Activated CD4-positive, alpha-beta memory T cell treated with anti-CD3 and anti-CD28 coated beads, Interleukin-2, amount 10 ng/mL, durations not matched to agents 7 days and 5 days (primary cell): ENCODE measurements around the gene OTUD7B. TPM values are rescaled to one million over a fixed set of nuclear protein-coding genes. Genes with fewer than 3 reads are reported as not detected.
A peak's percentile ranks its signal among the peaks of the same experiment; 100 is the strongest.

Experiments used
- CTCF ChIA-PET: fragments of 350-600 bp; sonication (Branson Sonifier 250); formaldehyde crosslinking; loops from one replicate; lab custom pipeline; 2021; ENCODE audit warnings: antibody characterized with exemption, inconsistent platforms; lab: Charles Lee
- POLR2A ChIA-PET: fragments of 350-600 bp; sonication (Branson Sonifier 250); formaldehyde crosslinking; loops from one replicate; lab custom pipeline; 2021; ENCODE audit warnings: antibody characterized with exemption; lab: Charles Lee
- DNase-seq: peaks from one replicate; pipeline ENCODE4 v3.0.0-alpha.2; 2020
- H3K27ac Mint-ChIP-seq: one replicate; pipeline ENCODE4 v1.8.0; 2021; ENCODE audit warnings: mild to moderate bottlenecking, mixed read lengths
- H3K27me3 Mint-ChIP-seq: one replicate; pipeline ENCODE4 v1.8.0; 2021; ENCODE audit warnings: mixed read lengths
- H3K36me3 Mint-ChIP-seq: one replicate; pipeline ENCODE4 v1.8.0; 2021; ENCODE audit warnings: low read depth, mixed read lengths
- H3K4me1 Mint-ChIP-seq: one replicate; pipeline ENCODE4 v1.8.0; 2021; ENCODE audit warnings: mixed read lengths
- H3K4me3 Mint-ChIP-seq: one replicate; pipeline ENCODE4 v1.8.0; 2021; ENCODE audit warnings: mild to moderate bottlenecking, mixed read lengths
- H3K9me3 Mint-ChIP-seq: one replicate; pipeline ENCODE4 v1.8.0; 2021; ENCODE audit warnings: mixed read lengths
- total RNA-seq, 2 experiments: library from RNA; stranded (reverse); gene quantifications; one replicate each; pipeline ENCODE4 v1.2.3, GENCODE V29; 2021

Gene OTUD7B
- total RNA-seq, 2 experiments from 2014 or later: 15.9 to 17.4 TPM

DNA sequence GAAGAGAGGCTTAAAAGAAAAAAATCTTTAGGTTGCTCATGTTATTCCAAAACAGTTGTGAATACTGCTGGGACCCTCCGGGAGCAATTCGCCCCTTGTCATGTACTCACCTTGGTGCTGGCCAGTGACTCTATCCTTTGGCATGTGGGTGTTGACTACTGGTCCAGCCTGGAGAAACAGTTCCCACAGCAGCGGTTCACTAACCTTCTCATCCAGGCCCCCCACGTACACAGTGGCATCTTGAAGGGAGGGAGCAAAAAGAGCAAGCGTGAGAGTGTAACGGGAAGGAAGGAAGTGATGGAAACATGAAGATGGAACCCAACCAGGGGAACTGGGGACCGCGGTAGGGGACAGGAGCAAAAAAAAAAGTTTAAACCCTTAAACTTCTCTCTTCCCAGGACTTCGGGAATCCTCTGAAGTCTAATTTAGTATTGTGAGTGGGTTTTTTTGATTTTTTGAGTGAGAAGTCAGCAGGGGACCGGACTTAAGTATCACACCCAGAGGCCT lies 83.4 kb downstream of the OTUD7B start:
- no peak for DNase-seq
- POLR2A ChIA-PET: interaction anchor here (2.5 kb wide), 1 partner anchor 39 kb away, joined by 17 read pairs; a partner anchor contains a TSS
- H3K4me1 Mint-ChIP-seq: peaks cover 70% of the 10 kb centered on the region
- H3K36me3 Mint-ChIP-seq: peaks cover 56% of the 10 kb centered on the region
- peak overlapping the region; percentile 95 for H3K27ac Mint-ChIP-seq
- no peaks in the 10 kb centered on the region for H3K9me3 Mint-ChIP-seq
- H3K27me3 Mint-ChIP-seq: no peaks in the 10 kb centered on the region
- peak overlapping the region; percentile 97 for H3K4me3 Mint-ChIP-seq
- CTCF ChIA-PET: no interaction called here

DNA sequence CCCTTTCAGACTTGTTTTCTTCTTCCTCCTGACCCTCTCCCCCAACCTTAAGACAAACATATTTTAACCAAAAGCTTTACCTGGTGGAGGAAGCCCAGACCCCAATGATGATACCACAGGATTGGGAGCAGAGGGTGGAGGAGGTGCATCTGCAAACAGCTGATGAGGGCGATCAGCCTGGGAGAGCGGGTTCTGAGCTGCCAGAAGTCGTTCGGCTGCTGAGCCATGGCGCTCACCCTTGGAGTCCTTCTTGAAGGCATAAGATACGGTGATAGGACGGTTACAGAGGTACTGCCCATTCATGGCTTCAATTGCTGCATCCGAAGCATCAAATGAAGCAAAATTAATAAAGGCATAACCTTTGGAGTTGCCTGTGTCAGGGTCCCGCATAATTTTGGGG lies 84.2 kb downstream of the OTUD7B start:
- H3K27me3 Mint-ChIP-seq: no peaks in the 10 kb centered on the region
- POLR2A ChIA-PET: interaction anchor here (1.0 to 2.5 kb wide), 4 partner anchors 13 to 41 kb away, joined by 3 to 17 read pairs (median 4); partner anchors contain the start of gene BOLA1
- H3K36me3 Mint-ChIP-seq: peaks cover 55% of the 10 kb centered on the region
- CTCF ChIA-PET: no interaction called here
- DNase-seq: no peak
- peaks cover 62% of the 10 kb centered on the region for H3K4me1 Mint-ChIP-seq
- H3K4me3 Mint-ChIP-seq: peak overlapping the region; percentile 97
- H3K27ac Mint-ChIP-seq: peak overlapping the region; percentile 55
- no peaks in the 10 kb centered on the region for H3K9me3 Mint-ChIP-seq

DNA sequence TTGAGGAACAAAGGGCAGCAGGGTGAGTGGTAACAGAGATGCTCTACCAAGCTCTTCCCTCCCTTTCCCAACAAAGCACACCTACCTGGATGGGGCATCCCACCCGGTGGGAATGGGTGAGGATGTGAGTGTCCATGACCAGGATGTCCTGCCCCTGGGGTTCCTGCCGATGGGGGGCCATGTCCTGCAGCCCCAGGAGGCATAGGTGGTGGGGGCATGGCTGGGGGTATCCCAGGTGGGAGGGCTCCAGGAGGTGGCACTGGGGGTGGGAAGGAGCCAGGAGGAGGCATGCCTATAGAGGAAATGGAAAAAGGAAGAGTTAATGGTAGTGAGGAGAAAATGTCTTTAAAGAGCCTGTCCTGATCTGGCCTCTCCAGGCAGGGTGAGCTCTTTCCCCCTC lies 84.8 kb downstream of the OTUD7B start:
- ChIA-PET CTCF (no interaction called here), POLR2A (interaction anchor here (1.0 to 2.5 kb wide), 5 partner anchors 9 to 40 kb away, joined by 3 to 17 read pairs (median 4); partner anchors contain the start of gene BOLA1)
- Mint-ChIP-seq H3K36me3 (peaks cover 54% of the 10 kb centered on the region), H3K27ac (peak overlapping the region; percentile 55), H3K4me3 (peak overlapping the region; percentile 97), H3K9me3 (no peaks in the 10 kb centered on the region), H3K4me1 (peaks cover 56% of the 10 kb centered on the region), H3K27me3 (no peaks in the 10 kb centered on the region)
- no peak for DNase-seq

DNA sequence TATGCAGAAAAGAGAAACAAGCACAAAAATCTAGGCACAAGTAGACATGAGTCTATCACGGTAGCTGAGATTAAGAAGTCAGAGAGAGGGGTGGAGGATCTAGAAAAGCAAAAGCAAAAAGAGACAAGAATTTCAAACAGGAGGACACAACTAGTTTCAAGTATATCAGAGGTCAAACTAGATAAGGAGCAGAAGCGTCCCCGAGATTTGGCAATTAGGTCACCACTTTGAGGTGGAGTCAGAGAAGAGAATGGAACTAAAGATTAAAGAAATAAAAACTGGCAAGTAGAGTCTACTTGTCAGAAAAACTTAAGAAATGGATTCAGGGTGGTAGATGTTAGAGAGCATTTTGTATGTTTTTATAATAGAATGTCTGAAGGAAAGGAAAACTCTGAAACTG lies 85.2 kb downstream of the OTUD7B start:
- H3K9me3 Mint-ChIP-seq: no peaks in the 10 kb centered on the region
- peaks cover 52% of the 10 kb centered on the region for H3K4me1 Mint-ChIP-seq
- peaks cover 54% of the 10 kb centered on the region for H3K36me3 Mint-ChIP-seq
- peak overlapping the region; percentile 4 for H3K27ac Mint-ChIP-seq
- no peaks in the 10 kb centered on the region for H3K27me3 Mint-ChIP-seq
- peak overlapping the region; percentile 51 for H3K4me3 Mint-ChIP-seq
- CTCF ChIA-PET: no interaction called here
- DNase-seq: no peak
- POLR2A ChIA-PET: interaction anchor here (1.0 to 2.5 kb wide), 6 partner anchors 9 to 40 kb away, joined by 3 to 17 read pairs (median 4); partner anchors contain the start of gene BOLA1

DNA sequence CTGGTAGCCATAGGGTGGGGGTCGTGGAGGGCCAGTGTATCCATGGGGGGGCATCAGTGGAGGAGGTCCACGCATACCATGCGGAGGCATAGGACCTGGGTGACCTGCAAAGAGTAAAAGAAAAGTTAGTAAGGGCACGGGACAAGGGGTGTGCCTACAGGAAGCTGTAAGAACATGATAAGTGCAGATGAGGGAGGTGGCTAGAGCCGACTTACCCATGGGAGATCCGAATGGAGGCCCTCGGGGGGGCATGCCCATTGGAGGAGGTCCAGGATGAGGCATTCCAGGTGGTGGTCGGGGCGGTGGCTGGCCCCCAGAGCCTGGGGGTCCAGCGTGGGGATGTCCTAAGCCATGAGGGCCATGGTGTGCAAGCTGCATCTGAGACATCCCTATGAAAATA lies 86.9 kb downstream of the OTUD7B start:
- Mint-ChIP-seq H3K4me3 (no peak overlapping the region), H3K27ac (no peak overlapping the region), H3K27me3 (no peaks in the 10 kb centered on the region), H3K36me3 (peaks cover 54% of the 10 kb centered on the region), H3K4me1 (peaks cover 37% of the 10 kb centered on the region), H3K9me3 (no peaks in the 10 kb centered on the region)
- ChIA-PET POLR2A (interaction anchor here (0.8 to 0.9 kb wide), 2 partner anchors 34 to 36 kb away, joined by 3 read pairs; a partner anchor contains a TSS), CTCF (no interaction called here)
- DNase-seq: no peak

DNA sequence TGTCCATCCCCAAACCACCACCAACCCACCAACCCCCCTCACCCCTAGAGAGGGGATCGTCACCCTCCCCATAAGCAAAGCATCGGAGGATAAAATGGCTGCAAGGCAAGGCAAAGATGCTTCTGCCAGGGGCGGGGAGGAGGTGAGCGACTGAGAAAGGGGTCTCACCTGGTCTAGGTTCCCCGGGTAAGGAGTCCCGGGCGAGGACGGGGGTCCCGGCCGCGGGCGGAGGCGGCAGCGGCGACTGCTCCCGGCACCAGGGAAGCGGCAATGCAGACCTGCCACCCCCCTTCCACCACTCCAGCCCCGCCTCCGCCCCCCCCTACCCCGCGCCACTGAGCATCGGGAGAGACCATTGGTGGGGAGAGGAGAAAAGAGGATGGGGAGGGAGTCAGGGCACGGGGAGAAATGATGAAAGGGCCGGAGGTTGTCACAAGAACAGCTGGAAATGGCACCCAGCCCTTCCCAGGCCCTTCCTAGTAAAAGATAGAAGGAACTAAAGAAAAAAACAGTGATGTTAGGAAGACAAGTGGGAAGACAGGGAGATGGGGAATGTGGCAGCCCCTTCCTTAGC lies 92.9 kb downstream of the OTUD7B start, which contains the start of gene SV2A:
Gene SV2A, minus strand, starts transcription at position 274 of the 574 bp plus-strand sequence. CDS start 4,004 bp downstream, outside the sequence.
- H3K36me3 Mint-ChIP-seq: peaks cover 18% of the 10 kb centered on the region
- no peaks in the 10 kb centered on the region for H3K9me3 Mint-ChIP-seq
- DNase-seq: peak; percentile 51
- peak within 1 kb of the TSS; percentile 21 for H3K27ac Mint-ChIP-seq
- ChIA-PET CTCF (no interaction called here), POLR2A (interaction anchor here (1.7 to 5.4 kb wide), 2 partner anchors 14 to 30 kb away, joined by 5 to 42 read pairs; a partner anchor contains a TSS)
- peaks cover 42% of the 10 kb centered on the region for H3K4me1 Mint-ChIP-seq
- H3K27me3 Mint-ChIP-seq: peaks cover 4% of the 10 kb centered on the region
- H3K4me3 Mint-ChIP-seq: peak within 1 kb of the TSS; percentile 85

DNA sequence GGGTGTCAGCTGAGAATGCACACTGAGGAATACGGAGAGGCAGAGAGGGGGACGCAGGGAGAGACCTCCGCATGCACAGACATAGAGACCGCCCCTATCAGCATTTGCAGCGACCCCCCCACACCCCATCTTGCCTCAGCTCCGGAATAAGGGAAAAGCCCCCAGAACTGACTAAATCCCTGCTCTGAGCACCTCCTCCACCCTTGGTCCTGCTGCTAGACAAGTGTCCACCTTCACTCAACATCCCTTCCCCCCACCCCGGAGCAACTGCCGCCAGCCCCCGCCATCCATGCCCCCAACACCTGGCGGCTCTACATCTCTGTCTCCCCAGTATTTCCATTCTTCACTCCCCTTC lies 93.7 kb downstream of the OTUD7B start:
- peaks cover 12% of the 10 kb centered on the region for H3K36me3 Mint-ChIP-seq
- H3K27ac Mint-ChIP-seq: no peak overlapping the region
- CTCF ChIA-PET: no interaction called here
- no peak for DNase-seq
- H3K4me1 Mint-ChIP-seq: peaks cover 42% of the 10 kb centered on the region
- POLR2A ChIA-PET: interaction anchor here (1.2 to 5.4 kb wide), 4 partner anchors 8 to 29 kb away, joined by 5 to 42 read pairs (median 7); partner anchors contain the start of gene SF3B4
- peak overlapping the region; percentile 85 for H3K4me3 Mint-ChIP-seq
- peaks cover 4% of the 10 kb centered on the region for H3K27me3 Mint-ChIP-seq
- H3K9me3 Mint-ChIP-seq: no peaks in the 10 kb centered on the region

DNA sequence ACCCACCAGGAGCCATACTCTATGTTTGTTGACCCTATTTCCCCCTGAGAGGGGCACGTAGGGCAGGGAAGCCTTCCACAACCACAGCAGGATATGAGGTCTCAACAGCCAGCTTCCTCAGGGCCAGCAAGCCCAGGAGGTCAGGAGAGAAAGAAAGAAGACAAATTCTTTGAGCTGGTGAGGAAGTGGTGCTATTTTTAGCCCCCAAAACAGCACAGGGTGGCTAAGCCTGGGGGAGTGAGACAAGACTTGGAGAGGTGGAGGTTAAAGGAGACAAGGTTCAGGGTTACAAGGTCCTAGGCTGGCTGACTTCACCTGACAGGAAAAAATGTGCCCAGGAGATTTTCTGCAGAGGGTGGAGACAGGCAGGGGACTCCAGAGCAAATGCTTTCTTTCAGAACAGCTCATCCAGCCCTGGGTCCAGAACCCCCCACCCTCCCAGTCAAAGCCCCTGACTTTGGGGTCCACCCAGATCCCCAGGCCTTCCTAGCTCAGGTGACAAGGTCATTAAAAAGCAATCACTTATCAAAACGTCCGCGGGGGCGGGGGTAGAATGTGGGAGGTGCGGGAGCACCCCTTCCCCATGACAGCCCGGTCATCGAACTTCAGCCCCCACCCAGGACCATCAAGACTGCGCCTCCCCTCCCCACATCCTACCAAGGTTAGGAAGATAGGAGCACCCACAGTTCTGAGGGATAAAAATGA lies 94.2 kb downstream of the OTUD7B start:
- ChIA-PET POLR2A (interaction anchor here (0.6 to 5.4 kb wide), 11 partner anchors 9 to 294 kb away, joined by 3 to 42 read pairs (median 5); partner anchors contain the start of genes BOLA1 and SF3B4), CTCF (no interaction called here)
- H3K4me3 Mint-ChIP-seq: peak overlapping the region; percentile 85
- peak overlapping the region; percentile 41 for H3K27ac Mint-ChIP-seq
- peaks cover 9% of the 10 kb centered on the region for H3K36me3 Mint-ChIP-seq
- DNase-seq: no peak
- H3K4me1 Mint-ChIP-seq: peaks cover 42% of the 10 kb centered on the region
- peaks cover 4% of the 10 kb centered on the region for H3K27me3 Mint-ChIP-seq
- no peaks in the 10 kb centered on the region for H3K9me3 Mint-ChIP-seq

DNA sequence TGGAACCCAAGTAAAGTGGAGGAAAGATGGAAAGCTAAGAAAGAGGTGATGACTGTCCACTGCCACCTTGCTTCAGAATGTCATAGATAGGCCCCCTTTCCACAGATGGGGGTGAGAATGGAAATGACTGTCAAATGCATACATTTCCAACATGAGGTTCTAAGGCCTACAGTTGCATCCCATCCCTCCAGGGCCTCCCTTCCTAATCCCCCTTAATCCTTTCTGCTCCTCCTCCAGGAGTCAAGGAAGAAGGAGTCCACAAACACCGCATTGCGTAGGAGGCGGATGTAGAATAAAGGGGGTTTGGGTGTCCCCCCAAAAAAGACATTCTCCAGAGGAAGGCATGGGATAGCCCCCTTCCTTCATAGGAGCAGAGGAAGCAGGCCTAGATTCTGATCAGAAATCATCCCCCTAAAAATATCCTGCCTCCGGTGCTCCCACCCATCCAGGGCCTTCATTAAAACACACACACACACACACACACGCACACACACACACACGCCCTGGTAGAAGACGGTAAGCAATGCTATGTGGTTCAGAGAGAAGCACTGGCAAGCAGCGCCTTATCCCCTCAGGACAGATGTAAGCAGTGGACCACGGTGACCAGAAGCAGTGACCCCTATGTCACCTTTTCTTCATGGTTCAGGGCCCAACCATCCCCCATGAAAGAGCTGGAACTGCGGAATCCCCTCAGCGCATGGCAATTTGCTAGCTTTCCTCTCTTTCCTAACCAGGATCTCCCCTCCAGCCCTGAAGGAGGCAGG lies 94.9 kb downstream of the OTUD7B start:
- Mint-ChIP-seq H3K9me3 (no peaks in the 10 kb centered on the region), H3K27ac (peak overlapping the region; percentile 41), H3K36me3 (peaks cover 9% of the 10 kb centered on the region), H3K4me1 (peaks cover 42% of the 10 kb centered on the region), H3K4me3 (peak overlapping the region; percentile 85), H3K27me3 (peaks cover 4% of the 10 kb centered on the region)
- ChIA-PET POLR2A (interaction anchor here (0.6 to 5.4 kb wide), 11 partner anchors 10 to 294 kb away, joined by 3 to 42 read pairs (median 5); partner anchors contain the start of genes BOLA1 and SF3B4), CTCF (no interaction called here)
- DNase-seq: no peak

DNA sequence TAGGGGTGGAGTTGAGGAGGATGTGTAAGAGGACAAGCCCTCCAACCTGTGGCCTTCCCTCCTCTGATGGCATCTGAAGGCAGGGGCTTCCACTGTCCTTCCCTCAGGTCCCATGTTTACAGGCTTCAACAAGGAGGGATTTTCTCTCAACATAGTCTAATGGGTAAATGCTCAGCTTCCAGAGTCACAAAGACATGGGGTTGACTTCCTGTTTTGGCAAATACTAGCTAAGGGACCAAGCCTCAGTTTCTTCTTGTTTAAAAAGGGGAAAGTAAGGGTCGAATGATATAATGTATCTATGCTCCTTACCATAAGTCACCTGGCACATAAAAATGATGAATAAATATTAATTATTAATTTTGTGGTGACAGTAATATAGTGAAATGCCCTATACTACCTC lies 96.0 kb downstream of the OTUD7B start:
- ChIA-PET POLR2A (interaction anchor here (1.0 to 5.4 kb wide), 4 partner anchors 9 to 27 kb away, joined by 3 to 42 read pairs (median 6); partner anchors contain the start of gene BOLA1), CTCF (no interaction called here)
- Mint-ChIP-seq H3K27ac (no peak overlapping the region), H3K4me1 (peaks cover 42% of the 10 kb centered on the region), H3K4me3 (no peak overlapping the region), H3K9me3 (no peaks in the 10 kb centered on the region), H3K36me3 (peaks cover 9% of the 10 kb centered on the region), H3K27me3 (peaks cover 4% of the 10 kb centered on the region)
- no peak for DNase-seq

DNA sequence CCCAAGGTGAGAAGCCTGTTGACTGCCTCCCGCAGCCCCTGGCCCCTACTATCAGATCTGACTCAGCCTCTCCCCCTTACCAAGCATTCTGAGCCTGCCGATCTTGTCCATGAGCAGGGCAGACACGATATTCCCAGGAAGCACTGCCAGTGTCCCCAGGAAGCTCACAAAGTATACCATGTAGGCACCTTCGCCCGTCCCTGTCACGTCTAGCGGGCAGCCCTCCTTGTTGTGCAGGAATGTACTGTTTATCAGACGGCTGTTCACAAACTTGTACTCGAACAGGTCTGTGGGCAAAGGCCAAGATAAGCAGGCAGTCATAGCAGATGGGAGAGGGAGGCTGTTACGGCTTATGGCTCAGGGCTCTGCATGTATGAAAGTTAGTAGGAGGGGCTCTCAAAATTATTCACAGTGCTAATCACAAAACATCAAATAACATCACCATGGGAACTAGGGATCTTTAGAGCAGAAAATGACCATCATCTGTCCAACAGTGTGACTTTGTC lies 103.9 kb downstream of the OTUD7B start:
- CTCF ChIA-PET: no interaction called here
- peaks cover 4% of the 10 kb centered on the region for H3K4me1 Mint-ChIP-seq
- no peak overlapping the region for H3K27ac Mint-ChIP-seq
- peaks cover 15% of the 10 kb centered on the region for H3K36me3 Mint-ChIP-seq
- no peak for DNase-seq
- no peaks in the 10 kb centered on the region for H3K9me3 Mint-ChIP-seq
- no peak overlapping the region for H3K4me3 Mint-ChIP-seq
- H3K27me3 Mint-ChIP-seq: no peaks in the 10 kb centered on the region
- POLR2A ChIA-PET: interaction anchor here (0.7 to 3.4 kb wide), 3 partner anchors 15 to 20 kb away, joined by 3 to 12 read pairs (median 5); a partner anchor contains a TSS
